Activated naive CD8-positive, alpha-beta T cell treated with anti-CD3 and anti-CD28 coated beads, Interleukin-2, amount 10 ng/mL, durations not matched to agents 7 days and 5 days (primary cell): ENCODE results near the gene CSRNP2. TPM values are rescaled to one million over a fixed set of nuclear protein-coding genes. Genes with fewer than 3 reads are reported as not detected.
"Not testable (repeated sequence)": the region's sequence is repeated elsewhere in the genome, so short reads cannot be mapped to it uniquely, and the experiment has no call there.

Source experiments
- ATAC-seq: fragments of 150-1000 bp; cut with Tn5 transposase; one replicate; pipeline ENCODE4 v1.10.0; 2021; ENCODE audit warnings: low read depth, moderate library complexity
- POLR2A ChIA-PET: fragments of 350-600 bp; sonication (Branson Sonifier 250); formaldehyde crosslinking; loops from one replicate; lab custom pipeline; 2021; ENCODE audit warnings: antibody characterized with exemption; lab: Charles Lee
- DNase-seq: peaks from one replicate; pipeline ENCODE4 v3.0.0; 2021
- H3K27ac Mint-ChIP-seq: one replicate; pipeline ENCODE4 v1.8.0; 2022; ENCODE audit warnings: mild to moderate bottlenecking, mixed read lengths
- H3K27me3 Mint-ChIP-seq: one replicate; pipeline ENCODE4 v1.8.0; 2022; ENCODE audit warnings: mild to moderate bottlenecking, moderate library complexity, mixed read lengths
- H3K36me3 Mint-ChIP-seq: one replicate; pipeline ENCODE4 v1.8.0; 2021; ENCODE audit warnings: mild to moderate bottlenecking, mixed read lengths
- H3K4me1 Mint-ChIP-seq: one replicate; pipeline ENCODE4 v1.8.0; 2021; ENCODE audit warnings: mixed read lengths
- H3K4me3 Mint-ChIP-seq: one replicate; pipeline ENCODE4 v1.8.0; 2022; ENCODE audit warnings: mild to moderate bottlenecking, moderate library complexity, mixed read lengths
- H3K9me3 Mint-ChIP-seq: one replicate; pipeline ENCODE4 v1.8.0; 2021; ENCODE audit warnings: mixed read lengths
- total RNA-seq, 2 experiments: library from RNA; stranded (reverse); gene quantifications; one replicate each; pipeline ENCODE4 v1.2.3, GENCODE V29; 2021

The CSRNP2 gene
- total RNA-seq, 2 experiments from 2014 or later: 20.0 to 24.4 TPM

- peaks cover 39% of the 10 kb centered on the region for H3K4me1 Mint-ChIP-seq
- no peak overlapping the region for H3K27ac Mint-ChIP-seq
- no peaks in the 10 kb centered on the region for H3K27me3 Mint-ChIP-seq
- H3K4me3 Mint-ChIP-seq: no peak overlapping the region
- H3K9me3 Mint-ChIP-seq: no peaks in the 10 kb centered on the region
- ATAC-seq (no peak), DNase-seq (no peak)
- peaks cover 4% of the 10 kb centered on the region for H3K36me3 Mint-ChIP-seq
- POLR2A ChIA-PET: interaction anchor here (0.6 kb wide), 2 partner anchors 8 to 119 kb away, joined by 3 to 6 read pairs; no protein-coding TSS in a partner anchor
Measured at GRCh38 chr12:51019927-51020326, 63.5 kb downstream of the CSRNP2 start.

GRCh38 chr12:51018956-51019355 is 64.4 kb downstream of the CSRNP2 start:
- POLR2A ChIA-PET: interaction anchor here (1.2 kb wide), 1 partner anchor 10 kb away, joined by 4 read pairs; no protein-coding TSS in a partner anchor
- H3K27ac Mint-ChIP-seq: no peak overlapping the region

GRCh38 chr12:51017452-51017851 is 65.9 kb downstream of the CSRNP2 start:
- ATAC-seq (no peak), DNase-seq (no peak)
- Mint-ChIP-seq H3K27ac (no peak overlapping the region), H3K4me1 (peaks cover 31% of the 10 kb centered on the region), H3K4me3 (no peak overlapping the region), H3K27me3 (no peaks in the 10 kb centered on the region), H3K36me3 (peaks cover 4% of the 10 kb centered on the region), H3K9me3 (no peaks in the 10 kb centered on the region)
- POLR2A ChIA-PET: no interaction called here

More at GRCh38 chr12:51018956-51019355, 64.4 kb downstream of the CSRNP2 start:
- ATAC-seq (no peak), DNase-seq (no peak)
- H3K4me3 Mint-ChIP-seq: no peak overlapping the region
- peaks cover 29% of the 10 kb centered on the region for H3K4me1 Mint-ChIP-seq
- H3K9me3 Mint-ChIP-seq: no peaks in the 10 kb centered on the region
- H3K36me3 Mint-ChIP-seq: peaks cover 4% of the 10 kb centered on the region
- H3K27me3 Mint-ChIP-seq: no peaks in the 10 kb centered on the region

- POLR2A ChIA-PET, H3K9me3 Mint-ChIP-seq, H3K4me3 Mint-ChIP-seq, DNase-seq, H3K27me3 Mint-ChIP-seq, H3K36me3 Mint-ChIP-seq, ATAC-seq, H3K27ac Mint-ChIP-seq: not testable (repeated sequence)
- peaks cover 16% of the 10 kb centered on the region for H3K4me1 Mint-ChIP-seq
Measured at GRCh38 chr12:51014467-51014866, 68.9 kb downstream of the CSRNP2 start.

GRCh38 chr12:51013441-51013840 is 70.0 kb downstream of the CSRNP2 start:
- H3K9me3 Mint-ChIP-seq: no peaks in the 10 kb centered on the region
- no peak overlapping the region for H3K27ac Mint-ChIP-seq
- peaks cover 18% of the 10 kb centered on the region for H3K4me1 Mint-ChIP-seq
- DNase-seq: no peak
- POLR2A ChIA-PET: no interaction called here
- peaks cover 5% of the 10 kb centered on the region for H3K36me3 Mint-ChIP-seq
- no peaks in the 10 kb centered on the region for H3K27me3 Mint-ChIP-seq
- no peak for ATAC-seq
- H3K4me3 Mint-ChIP-seq: no peak overlapping the region

- POLR2A ChIA-PET: no interaction called here
- H3K27ac Mint-ChIP-seq: no peak overlapping the region
- ATAC-seq (no peak), DNase-seq (no peak)
- no peaks in the 10 kb centered on the region for H3K9me3 Mint-ChIP-seq
- H3K27me3 Mint-ChIP-seq: no peaks in the 10 kb centered on the region
- no peak overlapping the region for H3K4me3 Mint-ChIP-seq
- peaks cover 7% of the 10 kb centered on the region for H3K36me3 Mint-ChIP-seq
- H3K4me1 Mint-ChIP-seq: peaks cover 18% of the 10 kb centered on the region
Measured at GRCh38 chr12:51012570-51013236, 70.7 kb downstream of the CSRNP2 start.

- no peak for ATAC-seq
- Mint-ChIP-seq H3K4me1 (peaks cover 16% of the 10 kb centered on the region), H3K4me3 (no peak overlapping the region), H3K27me3 (no peaks in the 10 kb centered on the region), H3K36me3 (peaks cover 9% of the 10 kb centered on the region), H3K27ac (no peak overlapping the region), H3K9me3 (no peaks in the 10 kb centered on the region)
- POLR2A ChIA-PET: interaction anchor here (0.6 kb wide), 1 partner anchor 8 kb away, joined by 3 read pairs; no protein-coding TSS in a partner anchor
- DNase-seq: no peak
Measured at GRCh38 chr12:51011955-51012354, 71.4 kb downstream of the CSRNP2 start.

Other genes with a start within 250 kb of the CSRNP2 start
- not detected for gene TMPRSS12, start 240.7 kb downstream of the CSRNP2 start, total RNA-seq
- not detected for gene HIGD1C, start 131.1 kb downstream of the CSRNP2 start, total RNA-seq
- 10 to 100 TPM; 40.9 to 44.0 TPM for gene SLC11A2, start 57.2 kb downstream of the CSRNP2 start, total RNA-seq
- 10 to 100 TPM; 80.0 to 82.3 TPM for gene LETMD1, start 35.3 kb downstream of the CSRNP2 start, total RNA-seq
- gene TFCP2, start 89.5 kb upstream of the CSRNP2 start, total RNA-seq: 10 to 100 TPM; 33.6 to 35.4 TPM
- 10 to 100 TPM; 20.6 to 21.8 TPM for gene POU6F1, start 134.5 kb upstream of the CSRNP2 start, total RNA-seq
- 100 to 1,000 TPM; 237 to 249 TPM for gene DAZAP2, start 155.2 kb upstream of the CSRNP2 start, total RNA-seq
- gene SMAGP, start 186.8 kb upstream of the CSRNP2 start, total RNA-seq: 1 to 10 TPM; 4.1 to 5.6 TPM
- gene BIN2, start 240.6 kb upstream of the CSRNP2 start, total RNA-seq: 100 to 1,000 TPM; 161 to 164 TPM